OCI-LY7 (cell line): Measurements from ENCODE around the gene ZNF837.
"Not testable (repeated sequence)": the region's sequence is repeated elsewhere in the genome, so short reads cannot be mapped to it uniquely, and the experiment has no call there.

Source experiments
- CTCF ChIP-seq: fragments of 200-600 bp; sonication (generic); conservative IDR thresholded peaks from 2 replicates; pipeline ENCODE4 v1.5.1; 2014; ENCODE audit warnings: mild to moderate bottlenecking, antibody characterized with exemption, low read length, moderate library complexity, mixed read lengths
- EZH2phosphoT487 ChIP-seq: fragments of 200-600 bp; sonication (generic); IDR thresholded peaks from 2 replicates; pipeline ENCODE4 v1.6.1; 2018; ENCODE audit warnings: low read depth, borderline replicate concordance, mild to moderate bottlenecking, mixed run types, antibody characterized with exemption, low read length, moderate library complexity, mixed read lengths

- not testable (repeated sequence) for TF ChIP-seq CTCF, EZH2phosphoT487
Measured at GRCh38 chr19:58403920-58404478, 23.2 kb upstream of the ZNF837 start.
